ENCODE measurements around the gene NFATC1.

NFATC1 gene

GRCh38 chr18:79424880-79425568 is 29.3 kb downstream of the NFATC1 start:
- DNase-seq, result no peak

- DNase-seq, result no peak
These were observed 29.8 kb downstream of the NFATC1 start for GRCh38 chr18:79425569-79425886.

- DNase-seq, result no peak
These were observed 30.9 kb downstream of the NFATC1 start for GRCh38 chr18:79426376-79427300.

GRCh38 chr18:79427368-79428225 is 31.9 kb downstream of the NFATC1 start:
- no peak for DNase-seq

- no peak for DNase-seq
These were observed 32.6 kb downstream of the NFATC1 start for GRCh38 chr18:79428287-79428686.

GRCh38 chr18:79429381-79429780 is 33.7 kb downstream of the NFATC1 start:
- DNase-seq, result no peak

- DNase-seq, result no peak
These were observed 34.1 kb downstream of the NFATC1 start for GRCh38 chr18:79429785-79430281.

GRCh38 chr18:79432376-79433120 is 36.8 kb downstream of the NFATC1 start:
- DNase-seq, result no peak

- no peak for DNase-seq
These were observed 37.7 kb downstream of the NFATC1 start for GRCh38 chr18:79433431-79433830.

- no peak for DNase-seq
These were observed 39.1 kb downstream of the NFATC1 start for GRCh38 chr18:79434607-79435401.

GRCh38 chr18:79436556-79437275 is 41.0 kb downstream of the NFATC1 start:
- DNase-seq, result no peak

GRCh38 chr18:79438089-79438897 is 42.6 kb downstream of the NFATC1 start:
- no peak for DNase-seq

GRCh38 chr18:79438898-79439627 is 43.3 kb downstream of the NFATC1 start:
- no peak for DNase-seq

- no peak for DNase-seq
These were observed 43.9 kb downstream of the NFATC1 start for GRCh38 chr18:79439628-79440023.

GRCh38 chr18:79440316-79441110 is 44.8 kb downstream of the NFATC1 start:
- no peak for DNase-seq

GRCh38 chr18:79441420-79441819 is 45.7 kb downstream of the NFATC1 start:
- no peak for DNase-seq

- DNase-seq, result no peak
These were observed 46.9 kb downstream of the NFATC1 start for GRCh38 chr18:79442508-79443221.

- no peak for DNase-seq
These were observed 49.5 kb downstream of the NFATC1 start for GRCh38 chr18:79445221-79445620.
